ENCODE measurements around the gene ILF2. TPM values are rescaled to one million over a fixed set of nuclear protein-coding genes. Genes with fewer than 3 reads are reported as not detected.
A peak's percentile ranks its signal among the peaks of the same experiment; 100 is the strongest.

ILF2 gene
- total RNA-seq, 1 donor from 2014 or later: 474 TPM

DNA sequence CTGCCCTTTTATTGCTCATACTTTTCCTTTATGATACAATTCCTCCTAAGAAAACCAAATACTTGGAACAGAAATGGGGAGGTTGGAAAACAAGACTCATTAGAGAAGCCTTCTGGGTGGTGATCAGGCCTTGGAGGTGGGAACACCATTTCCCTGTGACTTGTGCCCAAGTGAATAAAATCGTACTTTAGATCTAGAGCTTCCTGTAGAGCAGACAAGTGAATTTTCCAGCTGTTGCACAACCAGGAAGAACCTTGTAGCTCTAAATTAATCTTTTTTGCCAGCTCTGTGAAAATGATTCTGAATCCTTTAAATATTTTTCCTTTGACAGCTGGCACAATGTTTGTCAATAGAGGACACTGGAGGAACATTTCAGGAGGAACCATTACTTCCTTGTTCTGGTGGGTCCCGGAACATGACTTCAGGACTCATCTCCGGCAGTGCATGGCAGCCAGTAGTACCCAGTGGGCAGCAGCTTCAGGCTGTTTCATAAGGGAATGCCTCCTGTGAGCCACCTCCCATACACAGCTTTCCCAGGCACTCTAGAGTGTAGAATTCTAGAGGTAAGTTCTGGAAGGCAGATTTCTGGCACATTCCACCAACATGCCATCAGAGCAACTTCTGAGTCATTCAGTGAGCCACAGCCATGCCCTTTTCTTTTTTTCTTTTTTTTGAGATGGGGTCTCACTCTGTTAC, 17.8 kb downstream of the ILF2 start:
- Histone ChIP-seq H3K27ac (no peak overlapping the region), H2AFZ (replicated peaks) (no peak overlapping the region)
- DNase-seq (ENCODE audit: low spot score): no peak

DNA sequence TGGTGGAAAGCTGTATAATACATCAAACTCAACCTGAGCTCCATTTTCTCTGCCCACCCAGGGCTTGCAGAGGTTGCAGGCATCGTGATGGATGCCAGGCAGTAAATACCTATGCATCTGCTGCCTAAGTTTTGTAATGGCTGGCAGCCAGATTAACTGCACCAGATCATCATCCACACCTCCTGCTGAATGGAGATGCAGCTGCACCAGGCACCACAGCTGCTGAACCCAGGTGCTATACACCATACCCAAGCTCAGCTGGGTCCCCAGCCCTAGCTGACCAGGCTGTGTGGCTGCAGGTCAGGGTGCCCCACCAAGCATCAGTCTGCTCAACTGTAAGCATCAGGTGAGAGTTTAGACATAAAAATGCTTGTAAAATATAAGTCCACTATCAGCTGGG, 19.0 kb downstream of the ILF2 start:
- H3K36me3 Mint-ChIP-seq: peaks cover 7% of the 10 kb centered on the region
- H3K4me1 Mint-ChIP-seq: peaks cover 2% of the 10 kb centered on the region
- H3K27me3 Mint-ChIP-seq (ENCODE audit: insufficient read depth, low read depth): peaks cover 13% of the 10 kb centered on the region

More for the DNA sequence above, 17.8 kb downstream of the ILF2 start:
- Histone ChIP-seq H3K9me3 (ENCODE audit: low read depth) (no peaks in the 10 kb centered on the region), H3F3A (ENCODE audit: low read depth) (no peaks in the 10 kb centered on the region), H3K4me3 (no peak overlapping the region), H3K79me2 (ENCODE audit: low read depth) (no peaks in the 10 kb centered on the region), H3K4me1 (no peaks in the 10 kb centered on the region), H4K20me1 (ENCODE audit: low read depth) (no peaks in the 10 kb centered on the region), H3K4me2 (no peak overlapping the region), H3K9ac (no peak overlapping the region), H3K36me3 (no peaks in the 10 kb centered on the region), H3K27me3 (no peaks in the 10 kb centered on the region)
- peaks cover under 1% of the 10 kb centered on the region for H3K9me3 Mint-ChIP-seq
- H3K4me3 Mint-ChIP-seq: no peak overlapping the region
- H3K4me1 Mint-ChIP-seq: peaks cover 2% of the 10 kb centered on the region
- H3K27ac Mint-ChIP-seq: no peak overlapping the region
- peaks cover under 1% of the 10 kb centered on the region for H3K36me3 Mint-ChIP-seq
- H3K27me3 Mint-ChIP-seq (ENCODE audit: insufficient read depth, low read depth): peaks cover 9% of the 10 kb centered on the region
- TF ChIP-seq EZH2 (IDR thresholded peaks at IDR 0.05) (no peak), EZH2phosphoT487 (IDR thresholded peaks at IDR 0.05) (no peak)
- TF ChIP-seq, protein P1, sequence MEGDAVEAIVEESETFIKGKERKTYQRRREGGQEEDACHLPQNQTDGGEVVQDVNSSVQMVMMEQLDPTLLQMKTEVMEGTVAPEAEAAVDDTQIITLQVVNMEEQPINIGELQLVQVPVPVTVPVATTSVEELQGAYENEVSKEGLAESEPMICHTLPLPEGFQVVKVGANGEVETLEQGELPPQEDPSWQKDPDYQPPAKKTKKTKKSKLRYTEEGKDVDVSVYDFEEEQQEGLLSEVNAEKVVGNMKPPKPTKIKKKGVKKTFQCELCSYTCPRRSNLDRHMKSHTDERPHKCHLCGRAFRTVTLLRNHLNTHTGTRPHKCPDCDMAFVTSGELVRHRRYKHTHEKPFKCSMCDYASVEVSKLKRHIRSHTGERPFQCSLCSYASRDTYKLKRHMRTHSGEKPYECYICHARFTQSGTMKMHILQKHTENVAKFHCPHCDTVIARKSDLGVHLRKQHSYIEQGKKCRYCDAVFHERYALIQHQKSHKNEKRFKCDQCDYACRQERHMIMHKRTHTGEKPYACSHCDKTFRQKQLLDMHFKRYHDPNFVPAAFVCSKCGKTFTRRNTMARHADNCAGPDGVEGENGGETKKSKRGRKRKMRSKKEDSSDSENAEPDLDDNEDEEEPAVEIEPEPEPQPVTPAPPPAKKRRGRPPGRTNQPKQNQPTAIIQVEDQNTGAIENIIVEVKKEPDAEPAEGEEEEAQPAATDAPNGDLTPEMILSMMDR (IDR thresholded peaks at IDR 0.05): no peak

DNA sequence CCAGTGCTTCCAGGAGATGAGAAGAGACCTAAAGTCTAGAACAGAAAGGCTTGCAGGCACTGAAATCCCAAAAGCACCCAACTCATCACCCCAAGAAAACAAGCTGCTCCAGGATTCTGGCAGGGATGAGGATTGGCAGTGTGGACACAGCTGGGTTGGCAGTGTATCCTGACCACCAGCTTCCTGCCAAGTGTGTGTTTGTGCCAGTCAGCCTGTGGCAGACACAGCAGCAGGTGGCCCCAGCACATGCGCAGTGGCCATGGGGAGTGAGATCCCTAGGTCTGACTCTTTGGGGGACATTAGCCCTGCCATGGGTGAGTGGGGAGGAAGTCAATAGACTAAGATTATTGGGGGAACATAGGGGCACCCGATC, 20.9 kb downstream of the ILF2 start:
- no peak for DNase-seq (ENCODE audit: low spot score)
- H3K36me3 ChIP-seq: no peaks in the 10 kb centered on the region
- no peak overlapping the region for H3K27ac ChIP-seq
- no peak for TF ChIP-seq EZH2 (IDR thresholded peaks at IDR 0.05)
- TF ChIP-seq EZH2phosphoT487 (IDR thresholded peaks at IDR 0.05): no peak
- TF ChIP-seq, protein P1 (IDR thresholded peaks at IDR 0.05): no peak
- no peak overlapping the region for H3K9ac ChIP-seq
- no peak overlapping the region for H3K4me2 ChIP-seq
- Mint-ChIP-seq H3K27ac (no peak overlapping the region), H3K9me3 (peaks cover 2% of the 10 kb centered on the region), H3K4me3 (peak overlapping the region; percentile 41), H3K36me3 (peaks cover 17% of the 10 kb centered on the region), H3K27me3 (ENCODE audit: insufficient read depth, low read depth) (peaks cover 15% of the 10 kb centered on the region), H3K4me1 (no peaks in the 10 kb centered on the region)
- H4K20me1 ChIP-seq (ENCODE audit: low read depth): no peaks in the 10 kb centered on the region
- H3K4me3 ChIP-seq: no peak overlapping the region
- no peaks in the 10 kb centered on the region for H3K27me3 ChIP-seq
- H3K9me3 ChIP-seq (ENCODE audit: low read depth): no peaks in the 10 kb centered on the region
- H3K79me2 ChIP-seq (ENCODE audit: low read depth): no peaks in the 10 kb centered on the region
- H3K4me1 ChIP-seq: no peaks in the 10 kb centered on the region
- H3F3A ChIP-seq (ENCODE audit: low read depth): peaks cover 26% of the 10 kb centered on the region
- H2AFZ ChIP-seq (replicated peaks): no peak overlapping the region

More for the DNA sequence above, 19.0 kb downstream of the ILF2 start:
- TF ChIP-seq, protein P1 (IDR thresholded peaks at IDR 0.05): no peak
- no peak for TF ChIP-seq EZH2 (IDR thresholded peaks at IDR 0.05)
- TF ChIP-seq EZH2phosphoT487 (IDR thresholded peaks at IDR 0.05): no peak
- Histone ChIP-seq H3K79me2 (ENCODE audit: low read depth) (no peaks in the 10 kb centered on the region), H3K4me2 (no peak overlapping the region), H3K9ac (no peak overlapping the region), H3K36me3 (no peaks in the 10 kb centered on the region), H3K4me1 (no peaks in the 10 kb centered on the region), H4K20me1 (ENCODE audit: low read depth) (no peaks in the 10 kb centered on the region), H3K27me3 (no peaks in the 10 kb centered on the region), H2AFZ (replicated peaks) (no peak overlapping the region), H3F3A (ENCODE audit: low read depth) (peaks cover 8% of the 10 kb centered on the region), H3K9me3 (ENCODE audit: low read depth) (no peaks in the 10 kb centered on the region), H3K27ac (no peak overlapping the region), H3K4me3 (no peak overlapping the region)
- Mint-ChIP-seq H3K9me3 (peaks cover 2% of the 10 kb centered on the region), H3K4me3 (no peak overlapping the region), H3K27ac (no peak overlapping the region)
- DNase-seq (ENCODE audit: low spot score): no peak
